HL-60/S4 treated with retinoic acid at 250 ng/mL for 4 days and 3 days (cell line): ENCODE measurements around the gene DCBLD1.
"Not testable (repeated sequence)": the region's sequence is repeated elsewhere in the genome, so short reads cannot be mapped to it uniquely, and the experiment has no call there.

Experiments used
- in situ Hi-C: fragments of 300-500 bp; cut with MboI; formaldehyde crosslinking; loops from 2 replicates; pipeline ENCODE4 v1.7.0; 2022; ENCODE audit warnings: low sequenced_read_pairs

DCBLD1 gene

GRCh38 chr6:117482240-117483003, at the start of gene DCBLD1:
DCBLD1 (plus strand) TSS chr6:117482674; CDS start chr6:117482782, 108 bp downstream.
- in situ Hi-C loops = no loop called here

DNA sequence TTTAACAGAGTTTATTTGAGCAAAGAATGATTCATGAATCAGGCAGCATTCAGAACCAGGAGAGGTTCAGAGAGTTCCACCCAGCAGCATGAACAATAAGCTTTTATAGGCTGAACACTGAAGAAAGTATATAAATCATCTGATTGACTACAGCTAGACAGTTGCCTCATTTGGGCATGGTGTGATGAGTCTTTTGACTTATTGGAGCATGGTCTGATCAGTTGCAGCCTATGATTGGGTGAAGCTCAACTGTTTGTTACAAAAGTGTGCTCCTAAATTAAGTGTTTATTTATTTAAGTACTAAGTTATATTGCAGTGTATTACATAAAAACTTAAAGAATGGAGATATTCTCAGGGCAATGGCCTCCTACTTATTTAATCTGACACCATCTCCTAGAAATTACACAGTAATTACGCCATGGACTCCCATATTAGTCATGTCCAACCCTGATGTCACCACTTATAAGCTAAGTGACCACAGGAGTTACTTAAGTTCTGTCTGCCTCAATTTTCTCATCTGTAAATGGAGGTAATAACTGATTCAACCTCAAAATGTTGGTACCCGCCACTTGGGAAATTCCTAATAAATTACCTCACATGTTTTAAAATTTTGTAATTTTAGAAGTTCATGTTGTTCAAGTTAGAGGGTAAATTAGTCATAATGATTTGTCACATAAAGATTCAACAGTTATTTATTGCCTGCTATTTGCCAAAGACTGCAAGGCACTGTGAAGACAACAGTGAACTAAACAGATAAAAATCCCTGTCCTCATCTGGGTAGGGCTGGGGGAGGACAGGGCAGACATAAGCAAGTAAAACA, 41.6 kb upstream of the DCBLD1 start:
- in situ Hi-C loops = no loop called here

DNA sequence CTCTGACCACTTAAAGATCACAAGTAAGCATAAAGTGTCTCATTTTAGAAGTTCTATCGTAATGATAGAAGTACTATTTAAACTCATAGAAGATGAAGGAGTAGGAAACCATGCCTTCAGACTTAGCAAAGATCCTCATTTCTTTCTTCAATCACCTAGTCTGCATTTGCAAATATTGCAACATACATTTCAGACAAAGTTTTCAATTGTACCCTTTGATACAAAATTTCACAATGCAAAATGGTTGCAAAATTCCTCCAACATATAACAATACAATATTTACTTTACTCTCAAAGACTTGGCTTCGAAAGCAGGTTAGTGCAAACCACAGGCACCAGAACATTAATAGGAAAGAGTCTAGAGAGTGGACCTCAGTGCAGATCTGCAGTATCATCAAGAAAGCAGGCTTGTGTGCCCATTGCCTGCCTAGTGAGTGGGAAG, 40.6 kb upstream of the DCBLD1 start:
- in situ Hi-C loops = no loop called here

DNA sequence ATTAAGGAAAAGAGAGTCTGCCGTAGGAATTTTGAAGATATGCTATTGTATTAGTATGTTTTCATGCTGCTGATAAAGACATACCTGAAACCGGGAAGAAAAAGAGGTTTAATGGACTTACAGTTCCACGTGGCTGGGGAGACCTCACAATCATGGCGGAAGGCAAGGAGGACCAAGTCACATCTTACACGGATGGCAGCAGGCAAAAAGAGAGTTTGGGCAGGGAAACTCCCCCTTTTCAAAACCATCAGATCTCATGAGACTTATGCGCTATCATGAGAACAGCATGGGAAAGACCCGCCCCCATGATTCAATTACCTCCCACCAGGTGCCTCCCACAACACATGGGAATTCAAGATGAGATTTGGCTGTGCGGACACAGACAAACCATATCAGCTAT, 40.2 kb upstream of the DCBLD1 start:
- in situ Hi-C loops = not testable (repeated sequence)

DNA sequence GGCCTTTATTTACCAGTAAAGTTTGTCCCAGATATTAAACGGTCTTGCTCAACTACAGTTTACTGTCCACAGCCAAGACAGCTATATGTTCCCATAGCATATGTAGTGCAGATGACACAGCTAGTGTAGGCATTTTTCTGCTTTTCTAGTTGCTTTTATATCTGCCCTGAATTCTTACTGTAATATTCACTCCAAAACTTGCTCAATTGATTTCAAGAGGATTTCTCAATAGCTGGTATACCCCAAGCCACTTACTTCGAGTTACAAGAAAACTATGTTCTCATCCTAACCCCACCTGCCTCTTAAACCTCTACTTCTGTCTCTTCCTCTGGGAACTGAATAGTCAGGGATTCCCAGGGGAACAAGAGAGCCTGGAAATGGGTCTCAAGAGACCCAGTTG, 37.9 kb upstream of the DCBLD1 start:
- in situ Hi-C loops = no loop called here

- in situ Hi-C loops = no loop called here
Observed at GRCh38 chr6:117446861-117447260, 35.6 kb upstream of the DCBLD1 start.

DNA sequence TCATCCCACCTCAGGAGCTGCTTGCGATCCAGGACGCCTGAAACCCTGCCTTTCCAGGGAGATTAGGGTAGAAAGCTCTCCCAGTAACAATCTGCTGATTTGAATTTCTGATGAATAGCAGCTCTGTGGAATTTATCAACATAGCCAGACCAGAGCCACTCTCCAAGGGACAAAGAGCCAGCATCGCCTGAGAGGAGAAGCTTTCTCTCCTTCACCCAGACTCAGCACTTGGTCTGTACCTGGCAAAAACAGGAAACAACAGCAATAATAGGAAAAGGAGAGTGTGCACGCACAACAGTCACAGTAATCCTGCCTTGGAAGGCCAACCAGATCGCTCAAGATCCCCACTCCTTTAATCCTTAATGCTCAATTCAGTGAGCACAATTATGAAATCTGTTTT, 34.5 kb upstream of the DCBLD1 start:
- in situ Hi-C loops = no loop called here

DNA sequence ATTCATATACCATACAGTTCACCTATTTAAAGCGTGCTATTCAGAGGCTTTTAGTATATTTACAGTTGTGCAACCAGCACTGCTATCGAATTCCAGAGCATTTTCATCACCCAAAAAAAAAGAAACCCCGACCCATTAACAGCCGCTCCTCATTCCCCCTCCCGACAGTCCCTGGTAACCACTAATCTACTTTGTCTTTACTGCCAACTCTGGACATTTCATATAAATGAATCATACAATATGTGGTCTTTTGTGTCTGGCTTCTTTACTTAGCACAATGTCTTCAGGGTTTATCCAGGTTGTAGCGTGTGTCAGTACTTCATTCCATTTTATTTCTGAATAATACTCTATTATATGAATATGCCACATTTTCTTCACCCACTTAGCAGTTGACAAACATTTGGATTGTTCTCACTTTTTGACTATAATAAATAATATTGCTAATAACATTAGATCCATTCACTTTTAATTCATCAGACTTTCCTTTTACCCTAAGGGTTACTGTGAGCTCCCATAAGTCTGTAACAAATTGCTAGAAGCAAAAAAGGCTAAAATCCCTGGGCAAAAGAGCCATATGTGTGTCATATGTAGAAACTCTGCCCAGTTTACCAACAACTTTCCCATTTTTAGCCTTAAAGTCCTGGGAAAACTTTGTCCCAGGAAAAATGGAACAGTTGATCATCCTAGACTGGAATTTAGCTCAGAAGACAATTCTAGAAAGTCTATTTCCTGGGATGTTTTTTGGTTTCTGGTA, 33.6 kb upstream of the DCBLD1 start:
- in situ Hi-C loops = no loop called here

DNA sequence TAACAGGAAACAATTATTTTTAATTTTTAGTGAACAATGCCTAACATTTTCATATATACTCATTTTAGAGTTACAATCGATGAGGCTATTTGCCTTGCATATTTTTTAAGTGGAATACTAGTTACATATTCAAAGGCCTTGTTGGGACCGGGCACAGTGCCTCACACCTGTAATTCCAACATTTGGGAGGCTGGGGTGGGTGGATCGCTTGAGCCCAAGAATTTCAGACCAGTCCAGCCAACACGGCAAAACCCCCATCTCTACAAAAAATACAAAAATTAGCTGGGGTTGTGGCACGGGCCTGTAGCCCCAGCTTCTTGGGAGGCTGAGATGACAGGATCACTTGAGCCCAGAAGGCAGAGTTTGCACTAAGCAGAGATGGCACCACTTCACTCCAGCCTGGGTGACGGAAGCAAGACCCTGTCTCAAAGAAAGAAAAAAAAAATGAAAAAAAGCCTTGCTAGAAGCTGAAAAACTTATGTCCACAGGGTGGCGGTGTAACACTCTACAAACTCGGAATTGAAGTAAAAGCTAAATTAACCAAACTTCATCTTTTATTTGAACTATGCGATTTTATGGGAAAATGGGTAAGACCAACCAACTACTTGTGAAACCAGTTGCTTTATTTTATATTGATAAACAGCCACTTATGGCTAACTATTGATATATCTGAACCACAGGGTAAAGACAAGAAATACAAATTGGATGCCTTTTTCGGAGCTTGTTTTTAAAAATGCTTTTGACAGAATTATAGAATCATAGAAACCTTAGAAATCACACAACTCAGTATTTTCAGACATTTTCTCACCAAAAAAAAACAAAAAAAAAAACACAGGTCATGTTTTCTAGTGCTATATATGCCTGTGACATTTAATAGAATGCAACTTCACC, 32.7 kb upstream of the DCBLD1 start:
- in situ Hi-C loops = no loop called here

DNA sequence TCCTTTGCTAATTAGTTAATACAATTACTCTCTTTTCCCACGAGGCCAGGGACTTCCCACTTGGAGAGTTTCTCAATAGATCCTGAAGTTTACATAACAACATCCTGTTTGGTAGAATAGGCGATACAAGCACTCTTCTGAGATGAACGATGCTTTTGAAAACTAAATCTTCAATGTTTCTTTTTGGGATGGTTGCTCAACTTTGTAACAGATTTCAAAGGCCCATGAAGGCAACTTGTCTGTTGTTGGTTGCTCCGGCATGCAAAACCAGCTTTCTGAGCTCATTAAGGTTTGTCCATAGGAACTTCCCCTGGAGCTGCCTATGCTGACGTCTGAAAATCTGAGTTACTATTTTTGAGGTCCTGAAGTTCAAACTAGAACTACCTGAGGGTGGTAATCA, 30.8 kb upstream of the DCBLD1 start:
- in situ Hi-C loops = no loop called here

- in situ Hi-C loops = no loop called here
Observed at GRCh38 chr6:117456250-117456649, 26.2 kb upstream of the DCBLD1 start.

DNA sequence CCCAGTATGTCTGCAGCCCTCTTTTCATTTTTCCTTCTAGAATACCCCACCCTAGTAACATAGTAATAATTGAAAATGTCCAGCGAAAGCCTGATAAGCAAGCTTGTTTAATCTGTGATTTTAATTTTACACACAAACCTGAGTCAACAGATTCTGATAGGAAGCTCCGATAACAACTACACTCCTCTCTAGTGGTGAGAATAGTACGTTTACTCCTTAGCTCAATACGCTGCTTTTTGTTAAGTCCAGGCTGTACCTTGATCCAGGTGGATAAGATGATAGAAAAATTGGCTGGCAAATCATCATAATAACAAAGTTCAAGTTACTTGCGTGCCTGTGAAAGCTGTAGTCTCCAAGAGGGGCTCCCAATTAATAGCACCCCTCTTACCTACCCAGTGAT, 25.5 kb upstream of the DCBLD1 start:
- in situ Hi-C loops = no loop called here

- in situ Hi-C loops = no loop called here
Observed at GRCh38 chr6:117459204-117459944, 23.1 kb upstream of the DCBLD1 start.

DNA sequence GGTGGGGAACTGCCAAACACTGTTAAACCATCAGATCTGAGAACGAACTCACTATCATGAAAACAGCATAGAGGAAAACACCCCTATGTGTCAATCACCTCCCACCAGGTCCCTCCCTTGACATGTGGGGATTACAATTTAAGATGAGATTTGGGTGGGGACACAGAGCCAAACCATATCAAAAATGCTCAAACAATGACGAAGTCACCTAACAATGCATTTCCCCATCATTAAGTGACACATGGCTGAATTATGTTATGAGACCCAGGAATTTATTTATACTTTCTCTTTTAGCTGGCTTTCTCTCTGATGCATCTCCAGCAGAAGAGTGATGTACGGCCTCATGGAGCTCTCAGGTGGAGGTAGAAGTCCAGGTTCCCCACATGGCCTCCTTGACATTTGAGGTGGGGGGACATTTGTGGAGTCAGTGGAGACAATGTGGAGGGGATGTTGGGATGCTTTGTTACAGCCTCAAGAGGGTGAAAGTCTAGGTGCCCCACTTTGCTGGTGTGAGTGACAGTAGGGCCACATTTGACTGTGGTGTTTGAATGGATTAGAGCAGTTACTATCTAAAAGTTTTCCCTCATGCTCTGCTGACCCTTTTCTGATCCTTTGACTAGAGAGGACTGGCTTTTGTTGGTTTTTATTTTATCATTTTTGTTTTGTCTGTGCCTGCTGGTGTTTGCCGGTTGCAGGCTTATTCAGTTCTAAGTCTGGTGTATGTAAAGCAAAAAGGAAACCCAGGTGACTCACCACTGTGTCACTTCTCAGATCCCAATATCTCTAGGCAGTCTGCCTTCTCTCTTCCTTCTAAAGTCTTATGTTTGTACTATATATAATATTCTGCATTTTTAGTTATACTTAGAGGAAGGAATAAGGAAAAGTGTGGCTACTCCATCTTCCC, 18.5 kb upstream of the DCBLD1 start:
- in situ Hi-C loops = no loop called here

- in situ Hi-C loops = no loop called here
Observed at GRCh38 chr6:117464700-117465099, 17.8 kb upstream of the DCBLD1 start.

DNA sequence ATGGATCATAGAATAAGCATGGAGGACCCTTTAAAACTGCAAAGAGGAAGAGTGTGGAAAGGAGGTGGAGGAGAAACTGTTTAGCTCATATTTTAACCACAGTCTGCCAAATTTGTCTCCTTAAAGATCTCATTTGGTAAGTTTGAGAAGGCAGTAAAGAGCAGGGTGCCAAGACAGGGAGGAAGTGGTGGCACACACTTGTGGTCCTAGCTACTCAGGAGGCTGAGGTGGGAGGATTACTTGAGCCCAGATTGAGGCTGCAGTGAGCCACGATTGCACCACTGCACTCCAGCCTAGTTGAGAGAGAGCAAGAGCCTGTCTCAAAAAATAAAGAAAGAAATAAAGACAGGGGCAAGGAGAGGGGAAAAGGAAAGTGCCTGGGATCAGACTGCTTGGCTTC, 16.8 kb upstream of the DCBLD1 start:
- in situ Hi-C loops = no loop called here

GRCh38 chr6:117467876-117468275, 14.6 kb upstream of the DCBLD1 start:
- in situ Hi-C loops = no loop called here

- in situ Hi-C loops = not testable (repeated sequence)
Observed at GRCh38 chr6:117468527-117468926, 13.9 kb upstream of the DCBLD1 start.

DNA sequence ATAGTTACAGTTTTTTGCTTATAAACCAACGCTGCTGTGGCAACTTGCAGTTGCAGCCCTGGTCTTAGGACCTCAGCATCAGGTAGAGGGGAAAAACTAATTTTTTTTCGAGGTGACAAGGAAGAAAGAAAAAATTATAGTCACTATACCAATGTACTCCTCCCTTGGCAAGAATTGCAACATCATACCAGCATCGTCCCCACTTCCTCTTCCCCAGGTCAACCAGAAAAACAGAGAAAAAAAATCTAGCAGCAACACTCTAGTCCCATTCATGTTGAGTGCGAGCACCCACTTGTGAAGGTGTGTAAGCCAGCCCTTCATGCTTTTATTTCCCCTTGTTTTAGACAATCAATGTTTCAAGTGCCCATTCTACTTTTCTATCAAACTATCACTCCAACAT, 13.1 kb upstream of the DCBLD1 start:
- in situ Hi-C loops = no loop called here
